NB4 (cell line): Measurements from ENCODE around the gene SLC27A6.

Source experiments
- POLR2A ChIP-seq: IDR thresholded peaks from 2 replicates; pipeline ENCODE4 v1.6.1; 2011; ENCODE audit warnings: mild to moderate bottlenecking; ENCODE audit not compliant: insufficient read length; ENCODE audit errors: extremely low read depth
- TF ChIP-seq, protein P1 (sequence below): IDR thresholded peaks from one replicate; pipeline ENCODE4 v1.5.1; 2012; ENCODE audit warnings: low read depth, low read length

DNA sequence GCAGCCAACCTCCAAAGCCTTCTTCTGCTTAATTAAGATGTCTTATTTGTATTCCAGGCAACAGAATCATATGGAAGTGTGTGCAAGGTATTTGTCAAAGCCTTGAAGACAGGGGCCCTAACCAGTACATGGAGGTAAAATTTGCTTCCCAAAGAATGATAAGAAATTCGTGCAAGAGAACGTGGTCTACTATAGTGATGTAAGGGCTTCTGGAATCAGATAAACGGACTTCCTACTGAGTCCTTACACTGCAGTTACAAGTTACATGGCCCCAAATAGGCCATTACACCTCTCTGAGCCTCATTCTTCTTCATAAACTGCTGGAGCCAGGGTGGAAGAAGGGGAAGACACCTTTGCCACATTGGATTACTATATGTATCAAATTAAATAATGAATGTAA, 113.4 kb downstream of the SLC27A6 start:
- TF ChIP-seq, protein P1, sequence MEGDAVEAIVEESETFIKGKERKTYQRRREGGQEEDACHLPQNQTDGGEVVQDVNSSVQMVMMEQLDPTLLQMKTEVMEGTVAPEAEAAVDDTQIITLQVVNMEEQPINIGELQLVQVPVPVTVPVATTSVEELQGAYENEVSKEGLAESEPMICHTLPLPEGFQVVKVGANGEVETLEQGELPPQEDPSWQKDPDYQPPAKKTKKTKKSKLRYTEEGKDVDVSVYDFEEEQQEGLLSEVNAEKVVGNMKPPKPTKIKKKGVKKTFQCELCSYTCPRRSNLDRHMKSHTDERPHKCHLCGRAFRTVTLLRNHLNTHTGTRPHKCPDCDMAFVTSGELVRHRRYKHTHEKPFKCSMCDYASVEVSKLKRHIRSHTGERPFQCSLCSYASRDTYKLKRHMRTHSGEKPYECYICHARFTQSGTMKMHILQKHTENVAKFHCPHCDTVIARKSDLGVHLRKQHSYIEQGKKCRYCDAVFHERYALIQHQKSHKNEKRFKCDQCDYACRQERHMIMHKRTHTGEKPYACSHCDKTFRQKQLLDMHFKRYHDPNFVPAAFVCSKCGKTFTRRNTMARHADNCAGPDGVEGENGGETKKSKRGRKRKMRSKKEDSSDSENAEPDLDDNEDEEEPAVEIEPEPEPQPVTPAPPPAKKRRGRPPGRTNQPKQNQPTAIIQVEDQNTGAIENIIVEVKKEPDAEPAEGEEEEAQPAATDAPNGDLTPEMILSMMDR: no peak
- no peak for TF ChIP-seq POLR2A
